AG10803 (cell line): ENCODE measurements around the gene MCF2L2.
"Not testable (repeated sequence)": the region's sequence is repeated elsewhere in the genome, so short reads cannot be mapped to it uniquely, and the experiment has no call there.

Source experiments
- DNase-seq: peaks from one replicate; pipeline ENCODE4 v3.0.0; 2010; ENCODE audit warnings: low read depth
- H3K4me3 ChIP-seq: 2 replicates; pipeline ENCODE4 v1.5.1; 2011; ENCODE audit warnings: mild to moderate bottlenecking, low read length, control low read depth
- CTCF ChIP-seq: conservative IDR thresholded peaks from 2 replicates; pipeline ENCODE4 v1.5.1; 2011; ENCODE audit warnings: mild to moderate bottlenecking, low read length, control low read depth, inconsistent platforms

MCF2L2 gene

GRCh38 chr3:183428447-183429211 is at the start of gene MCF2L2:
TSS of gene MCF2L2 (minus strand) at chr3:183428619. CDS start at chr3:183427977, 642 bp downstream.
- DNase-seq: no peak
- H3K4me3 ChIP-seq: peak within 1 kb of the TSS; percentile 57
- TF ChIP-seq CTCF: no peak

- no peak overlapping the region for H3K4me3 ChIP-seq
- TF ChIP-seq CTCF: no peak
- DNase-seq: no peak
Measured at GRCh38 chr3:183477801-183478456, 49.5 kb upstream of the MCF2L2 start.

GRCh38 chr3:183475764-183476162 is 47.3 kb upstream of the MCF2L2 start:
- H3K4me3 ChIP-seq, DNase-seq: not testable (repeated sequence)

GRCh38 chr3:183475016-183475763 is 46.8 kb upstream of the MCF2L2 start:
- no peak for DNase-seq
- no peak overlapping the region for H3K4me3 ChIP-seq
- no peak for TF ChIP-seq CTCF

GRCh38 chr3:183473969-183474368 is 45.5 kb upstream of the MCF2L2 start:
- no peak for TF ChIP-seq CTCF
- no peak for DNase-seq
- H3K4me3 ChIP-seq: no peak overlapping the region

- no peak for TF ChIP-seq CTCF
- no peak overlapping the region for H3K4me3 ChIP-seq
- DNase-seq: no peak
Measured at GRCh38 chr3:183472155-183472554, 43.7 kb upstream of the MCF2L2 start.

GRCh38 chr3:183468424-183468823 is 40.0 kb upstream of the MCF2L2 start:
- no peak for DNase-seq
- H3K4me3 ChIP-seq: no peak overlapping the region
- no peak for TF ChIP-seq CTCF
